WERI-Rb-1 (cell line): ENCODE measurements around the gene ODF4.

Experiments
- DNase-seq: peaks from one replicate; pipeline ENCODE4 v3.0.0-alpha.2; 2020
- H3K27ac ChIP-seq: fragments of 250-450 bp; sonication (Bioruptor Pico); 2 replicates; pipeline ENCODE4 v1.5.1; 2020; ENCODE audit warnings: mild to moderate bottlenecking, moderate library complexity
- H3K27me3 ChIP-seq: fragments of 250-450 bp; sonication (Bioruptor Pico); 2 replicates; pipeline ENCODE4 v1.5.1; 2021; ENCODE audit warnings: mild to moderate bottlenecking, low read depth, moderate library complexity; ENCODE audit not compliant: insufficient read depth, severe bottlenecking
- H3K36me3 ChIP-seq: fragments of 250-450 bp; sonication (Bioruptor Pico); 2 replicates; pipeline ENCODE4 v1.5.1; 2020; ENCODE audit warnings: mild to moderate bottlenecking, moderate library complexity
- H3K4me3 ChIP-seq: 2 replicates; pipeline ENCODE4 v1.5.1; 2011; ENCODE audit warnings: low read depth, mild to moderate bottlenecking, control low read depth, low read length
- H3K9me3 ChIP-seq: fragments of 250-450 bp; sonication (Bioruptor Pico); 2 replicates; pipeline ENCODE4 v1.5.1; 2021; ENCODE audit warnings: mild to moderate bottlenecking, moderate library complexity; ENCODE audit not compliant: severe bottlenecking
- CTCF ChIP-seq: IDR thresholded peaks from 2 replicates; pipeline ENCODE4 v1.5.1; 2011; ENCODE audit warnings: low read depth, mild to moderate bottlenecking, control low read depth, inconsistent platforms, low read length

The ODF4 gene

GRCh38 chr17:8382880-8383142 lies 43.2 kb downstream of the ODF4 start:
- no peak for DNase-seq
- Histone ChIP-seq H3K27ac (peak overlapping the region; percentile 74), H3K9me3 (no peaks in the 10 kb centered on the region), H3K36me3 (peaks cover 43% of the 10 kb centered on the region), H3K27me3 (no peaks in the 10 kb centered on the region), H3K4me3 (peak overlapping the region; percentile 84)
- no peak for TF ChIP-seq CTCF

GRCh38 chr17:8383143-8383822 lies 43.6 kb downstream of the ODF4 start, which contains the start of gene RPL26:
RPL26 (minus strand) TSS chr17:8383193; CDS start chr17:8382310, 883 bp downstream.
- H3K36me3 ChIP-seq = peaks cover 38% of the 10 kb centered on the region
- peak; percentile 97 for DNase-seq
- TF ChIP-seq CTCF = peak; percentile 77
- H3K4me3 ChIP-seq = peak within 1 kb of the TSS; percentile 84
- H3K9me3 ChIP-seq = no peaks in the 10 kb centered on the region
- H3K27ac ChIP-seq = peak within 1 kb of the TSS; percentile 74
- H3K27me3 ChIP-seq = no peaks in the 10 kb centered on the region

GRCh38 chr17:8384801-8385378 lies 45.2 kb downstream of the ODF4 start:
- Histone ChIP-seq H3K4me3 (no peak overlapping the region), H3K36me3 (peaks cover 22% of the 10 kb centered on the region), H3K9me3 (no peaks in the 10 kb centered on the region), H3K27ac (no peak overlapping the region), H3K27me3 (no peaks in the 10 kb centered on the region)
- no peak for TF ChIP-seq CTCF
- DNase-seq = no peak

- Histone ChIP-seq H3K4me3 (no peak overlapping the region), H3K27ac (0 out of 2 replicates have a peak overlapping the region, but pooled peaks have one; percentile 8), H3K9me3 (no peaks in the 10 kb centered on the region), H3K36me3 (peaks cover 3% of the 10 kb centered on the region), H3K27me3 (no peaks in the 10 kb centered on the region)
- TF ChIP-seq CTCF = no peak
- no peak for DNase-seq
Measured at GRCh38 chr17:8386841-8387240, 47.2 kb downstream of the ODF4 start.

- Histone ChIP-seq H3K36me3 (no peaks in the 10 kb centered on the region), H3K27ac (no peak overlapping the region), H3K9me3 (no peaks in the 10 kb centered on the region), H3K4me3 (no peak overlapping the region), H3K27me3 (no peaks in the 10 kb centered on the region)
- no peak for TF ChIP-seq CTCF
- DNase-seq = no peak
Measured at GRCh38 chr17:8387914-8388651, 48.4 kb downstream of the ODF4 start.
